ENCODE results near the gene DYNC1I1. TPM values are rescaled to one million over a fixed set of nuclear protein-coding genes. Genes with fewer than 3 reads are reported as not detected.
A peak's percentile ranks its signal among the peaks of the same experiment; 100 is the strongest.

DYNC1I1 gene
- total and polyA plus RNA-seq, 2 donors (not counting 3 experiments of a cell fraction or from before 2014, with no cell fraction given), result 1.8 to 3.6 TPM

DNA sequence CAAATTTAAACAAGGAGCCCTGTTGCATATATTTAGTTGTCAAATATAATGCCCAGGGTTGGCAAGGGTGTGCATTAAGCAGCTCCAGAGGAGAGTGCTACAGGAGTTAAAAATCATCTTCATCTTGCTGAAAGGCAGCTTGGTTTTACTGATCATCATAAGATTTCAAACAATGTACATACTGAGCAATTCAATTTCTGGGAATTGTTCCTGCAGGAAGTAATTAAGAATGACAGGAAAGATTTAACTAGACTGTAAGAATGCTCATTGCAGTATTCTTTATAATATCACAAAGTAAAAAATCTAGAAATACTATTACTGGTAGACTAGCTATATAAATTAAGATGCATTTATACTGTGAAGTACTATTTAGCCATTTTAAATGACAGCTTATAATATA lies 153.6 kb downstream of the DYNC1I1 start:
- BruUV-seq (replicated peaks), result no TSS peak
- Histone ChIP-seq H3K4me1 (ENCODE audit: control insufficient read depth, extremely low read depth, insufficient read depth, low read length) (peaks cover 8% of the 10 kb centered on the region), H4K20me1 (replicated peaks; ENCODE audit: control insufficient read depth, extremely low read depth, insufficient read depth, low read length) (peaks cover 3% of the 10 kb centered on the region), H3K4me3 (replicated peaks in 1 of 3; ENCODE audit: insufficient read depth in 1 of 3, low read depth in 1 of 3, low read length in 3 of 3) (no peak overlapping the region), H3K9me1 (replicated peaks; ENCODE audit: control insufficient read depth, extremely low read depth, insufficient read depth, low read length) (no peaks in the 10 kb centered on the region), H2AFZ (ENCODE audit: low read depth, low read length) (no peak overlapping the region), H3K9ac (replicated peaks; ENCODE audit: extremely low read depth, insufficient read depth, low read length) (no peak overlapping the region), H3K27ac (ENCODE audit: insufficient read depth, low read depth, low read length) (no peak overlapping the region), H3K79me2 (ENCODE audit: control insufficient read depth, insufficient read depth, low read length) (no peaks in the 10 kb centered on the region), H3K4me2 (ENCODE audit: insufficient read depth, low read length) (no peak overlapping the region), H3K36me3 (ENCODE audit: control insufficient read depth in 2 of 2, extremely low read depth in 1 of 2, insufficient read depth in 2 of 2, low read length in 2 of 2) (no peaks in the 10 kb centered on the region), H3K9me3 (replicated peaks; ENCODE audit: control insufficient read depth, insufficient read depth, low read length) (no peaks in the 10 kb centered on the region), H3K27me3 (ENCODE audit: control insufficient read depth in 2 of 2, insufficient read depth in 2 of 2, low read length in 2 of 2) (peaks cover 52 to 87% of the 10 kb centered on the region in 2 experiments)
- dilution Hi-C loops (cut with MboI; ENCODE audit: extremely low pct_ligation_motif_present, low sequenced_read_pairs) (no loop called here), intact Hi-C loops (cut with micrococcal nuclease) (no loop called here)
- DNase-seq (ENCODE audit: low read depth, low spot score), result peak; percentile 36
- CTCF ChIA-PET, result interaction anchor here (0.8 to 2.8 kb wide), 7 partner anchors 10 to 1253 kb away, joined by 3 to 26 read pairs (median 3); no protein-coding TSS in a partner anchor
- FAIRE-seq, result no peak
- no peak for TF ChIP-seq MYC (IDR thresholded peaks at IDR 0.05; ENCODE audit: low read depth, low read length)
- TF ChIP-seq FOS (IDR thresholded peaks at IDR 0.05; ENCODE audit: borderline replicate concordance, insufficient read depth, low read length), result no peak
- TF ChIP-seq POLR2AphosphoS5 (IDR thresholded peaks at IDR 0.05; ENCODE audit: insufficient read depth, low read depth, low read length), result no peak
- TF ChIP-seq, protein P1, sequence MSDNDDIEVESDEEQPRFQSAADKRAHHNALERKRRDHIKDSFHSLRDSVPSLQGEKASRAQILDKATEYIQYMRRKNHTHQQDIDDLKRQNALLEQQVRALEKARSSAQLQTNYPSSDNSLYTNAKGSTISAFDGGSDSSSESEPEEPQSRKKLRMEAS (IDR thresholded peaks at IDR 0.05; ENCODE audit: insufficient read depth, insufficient read length), result no peak
- no peak for TF ChIP-seq EZH2 (IDR thresholded peaks at IDR 0.05; ENCODE audit: borderline replicate concordance, low read depth, low read length, severe bottlenecking)
- TF ChIP-seq GATA2 (IDR thresholded peaks at IDR 0.05; ENCODE audit: insufficient read depth, insufficient read length, low read depth, low read length), result no peak
- TF ChIP-seq POLR2A (IDR thresholded peaks at IDR 0.05; ENCODE audit: low read depth, low read length), result no peak
- no peak for TF ChIP-seq JUN (IDR thresholded peaks at IDR 0.05; ENCODE audit: borderline replicate concordance, insufficient read depth, insufficient read length, low read depth)
- TF ChIP-seq, protein P2, sequence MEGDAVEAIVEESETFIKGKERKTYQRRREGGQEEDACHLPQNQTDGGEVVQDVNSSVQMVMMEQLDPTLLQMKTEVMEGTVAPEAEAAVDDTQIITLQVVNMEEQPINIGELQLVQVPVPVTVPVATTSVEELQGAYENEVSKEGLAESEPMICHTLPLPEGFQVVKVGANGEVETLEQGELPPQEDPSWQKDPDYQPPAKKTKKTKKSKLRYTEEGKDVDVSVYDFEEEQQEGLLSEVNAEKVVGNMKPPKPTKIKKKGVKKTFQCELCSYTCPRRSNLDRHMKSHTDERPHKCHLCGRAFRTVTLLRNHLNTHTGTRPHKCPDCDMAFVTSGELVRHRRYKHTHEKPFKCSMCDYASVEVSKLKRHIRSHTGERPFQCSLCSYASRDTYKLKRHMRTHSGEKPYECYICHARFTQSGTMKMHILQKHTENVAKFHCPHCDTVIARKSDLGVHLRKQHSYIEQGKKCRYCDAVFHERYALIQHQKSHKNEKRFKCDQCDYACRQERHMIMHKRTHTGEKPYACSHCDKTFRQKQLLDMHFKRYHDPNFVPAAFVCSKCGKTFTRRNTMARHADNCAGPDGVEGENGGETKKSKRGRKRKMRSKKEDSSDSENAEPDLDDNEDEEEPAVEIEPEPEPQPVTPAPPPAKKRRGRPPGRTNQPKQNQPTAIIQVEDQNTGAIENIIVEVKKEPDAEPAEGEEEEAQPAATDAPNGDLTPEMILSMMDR (IDR thresholded peaks at IDR 0.05; ENCODE audit: extremely low read depth in 1 of 2, insufficient read depth in 1 of 2, low read depth in 1 of 2, low read length in 2 of 2), result no peak
- POLR2A ChIA-PET, result no interaction called here
